Measurements from ENCODE around the gene MT1B. TPM values are rescaled to one million over a fixed set of nuclear protein-coding genes. Genes with fewer than 3 reads are reported as not detected.

MT1B gene
- total and polyA plus RNA-seq, 9 of the 15 experiments (the other 6 are each of a cell fraction or from before 2014, with no cell fraction given): not detected

GRCh38 chr16:56662357-56663354, 11.0 kb downstream of the MT1B start:
- ATAC-seq (no peak), DNase-seq (ENCODE audit: extremely low read depth in 1 of 4, low spot score in 3 of 4) (no peak), FAIRE-seq (no peak)
- Histone ChIP-seq H3K27me3 (ENCODE audit: control insufficient read depth in 2 of 2, insufficient read depth in 2 of 2, low read length in 2 of 2) (peaks cover 38 to 64% of the 10 kb centered on the region in 2 experiments), H3K9me3 (replicated peaks; ENCODE audit: control insufficient read depth, insufficient read depth, low read depth, low read length) (no peaks in the 10 kb centered on the region), H3K9ac (ENCODE audit: insufficient read depth in 1 of 2, low read depth in 2 of 2, low read length in 2 of 2) (no peak overlapping the region), H3K4me2 (ENCODE audit: insufficient read depth, low read length) (no peak overlapping the region), H3K4me3 (no peak overlapping the region), H3K36me3 (ENCODE audit: control insufficient read depth, insufficient read depth, low read length) (no peaks in the 10 kb centered on the region), H3K4me1 (replicated peaks in 1 of 2; ENCODE audit: control insufficient read depth in 2 of 2, insufficient read depth in 2 of 2, low read length in 2 of 2) (peaks cover 0 to 9% of the 10 kb centered on the region in 2 experiments; a peak in 2 of 5 replicates), H4K20me1 (replicated peaks; ENCODE audit: control insufficient read depth, insufficient read depth, low read length) (peaks cover 10% of the 10 kb centered on the region; the same call in 1 of the 2 replicates), H2AFZ (ENCODE audit: low read depth, low read length) (no peak overlapping the region), H3K9me1 (ENCODE audit: control insufficient read depth, insufficient read depth, low read length) (peaks cover 2% of the 10 kb centered on the region), H3K27ac (ENCODE audit: extremely low read depth, low read depth, low read length) (no peak overlapping the region), H3K79me2 (ENCODE audit: control insufficient read depth, insufficient read depth, low read length) (no peaks in the 10 kb centered on the region)
- TF ChIP-seq ETV6 (IDR thresholded peaks at IDR 0.05; ENCODE audit: borderline replicate concordance in 1 of 2, low read depth in 2 of 2, low read length in 1 of 2): no peak
- no peak for TF ChIP-seq ETV6 (CRISPR knock-in tag; IDR thresholded peaks at IDR 0.05; ENCODE audit: borderline replicate concordance)
- TF ChIP-seq ZBTB49 (CRISPR knock-in tag; IDR thresholded peaks at IDR 0.05; ENCODE audit: borderline replicate concordance): no peak
- no peak for TF ChIP-seq POLR2AphosphoS2 (IDR thresholded peaks at IDR 0.05; ENCODE audit: low read length)
- no peak for TF ChIP-seq ZNF274 (IDR thresholded peaks at IDR 0.05; ENCODE audit: borderline replicate concordance, low read depth, low read length)
- no peak for TF ChIP-seq ZBTB26 (CRISPR knock-in tag; IDR thresholded peaks at IDR 0.05)
- TF ChIP-seq GABPA (tag; conservative IDR thresholded peaks at IDR 0.05; ENCODE audit: low read depth): no peak
- TF ChIP-seq ZNF830 (CRISPR knock-in tag; IDR thresholded peaks at IDR 0.05): no peak
- no peak for TF ChIP-seq TBP (optimal IDR thresholded peaks at IDR 0.05; ENCODE audit: low read depth, low read length)
- TF ChIP-seq TAF7 (tag; IDR thresholded peaks at IDR 0.05): no peak
- no peak for TF ChIP-seq GTF2E2 (tag; IDR thresholded peaks at IDR 0.05)
- TF ChIP-seq NR2C2 (CRISPR knock-in tag; IDR thresholded peaks at IDR 0.05): no peak
- no peak for TF ChIP-seq NR2C2 (tag; IDR thresholded peaks at IDR 0.05)
- no peak for TF ChIP-seq FUS (optimal IDR thresholded peaks at IDR 0.05; ENCODE audit: low read depth, low read length)
- no peak for TF ChIP-seq BRF2 (IDR thresholded peaks at IDR 0.05; ENCODE audit: borderline replicate concordance, insufficient read depth, insufficient read length)
- TF ChIP-seq JUN (IDR thresholded peaks at IDR 0.05; ENCODE audit: borderline replicate concordance, low read depth, low read length): no peak
- TF ChIP-seq JUN (CRISPR knock-in tag; IDR thresholded peaks at IDR 0.05; ENCODE audit: borderline replicate concordance): no peak
- no peak for TF ChIP-seq PRMT5 (CRISPR knock-in tag; IDR thresholded peaks at IDR 0.05)
- intact Hi-C loops (cut with micrococcal nuclease): no loop called here
- ChIA-PET POLR2A (no interaction called here), CTCF (ENCODE audit: low intra/inter-chr PET ratio) (no interaction called here)
- 15% methylated on average over 38 of the region's 48 CpGs for WGBS (ENCODE audit: insufficient coverage, low coverage, missing lambda C conversion rate)
- BruUV-seq (replicated peaks): no TSS peak
- in situ Hi-C loops (cut with MboI): no loop called here
